Measurements from ENCODE around the gene SDK2.

DNA sequence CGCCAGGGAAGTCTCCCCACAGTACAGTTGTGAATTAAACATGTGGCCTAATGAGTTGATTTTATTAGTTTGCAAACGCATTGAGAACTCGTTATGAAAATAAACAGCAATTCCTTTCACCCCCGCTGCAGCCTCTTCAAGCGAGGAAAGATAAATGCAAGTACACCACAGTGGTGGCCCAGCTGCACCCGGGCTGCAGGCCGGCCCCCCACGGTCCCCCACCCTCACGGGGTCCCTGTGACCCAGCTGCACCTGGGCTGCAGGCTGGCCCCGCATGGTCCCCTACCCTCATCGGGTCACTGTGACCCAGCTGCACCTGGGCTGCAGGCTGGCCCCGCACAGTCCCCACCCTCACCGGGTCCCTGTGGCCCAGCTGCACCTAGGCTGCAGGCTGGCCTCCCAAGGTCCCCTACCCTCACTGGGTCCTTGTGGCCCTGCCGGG is 32.2 kb downstream of the SDK2 start:
- TF ChIP-seq, protein P1, sequence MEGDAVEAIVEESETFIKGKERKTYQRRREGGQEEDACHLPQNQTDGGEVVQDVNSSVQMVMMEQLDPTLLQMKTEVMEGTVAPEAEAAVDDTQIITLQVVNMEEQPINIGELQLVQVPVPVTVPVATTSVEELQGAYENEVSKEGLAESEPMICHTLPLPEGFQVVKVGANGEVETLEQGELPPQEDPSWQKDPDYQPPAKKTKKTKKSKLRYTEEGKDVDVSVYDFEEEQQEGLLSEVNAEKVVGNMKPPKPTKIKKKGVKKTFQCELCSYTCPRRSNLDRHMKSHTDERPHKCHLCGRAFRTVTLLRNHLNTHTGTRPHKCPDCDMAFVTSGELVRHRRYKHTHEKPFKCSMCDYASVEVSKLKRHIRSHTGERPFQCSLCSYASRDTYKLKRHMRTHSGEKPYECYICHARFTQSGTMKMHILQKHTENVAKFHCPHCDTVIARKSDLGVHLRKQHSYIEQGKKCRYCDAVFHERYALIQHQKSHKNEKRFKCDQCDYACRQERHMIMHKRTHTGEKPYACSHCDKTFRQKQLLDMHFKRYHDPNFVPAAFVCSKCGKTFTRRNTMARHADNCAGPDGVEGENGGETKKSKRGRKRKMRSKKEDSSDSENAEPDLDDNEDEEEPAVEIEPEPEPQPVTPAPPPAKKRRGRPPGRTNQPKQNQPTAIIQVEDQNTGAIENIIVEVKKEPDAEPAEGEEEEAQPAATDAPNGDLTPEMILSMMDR (IDR thresholded peaks at IDR 0.05; ENCODE audit: low read length), result no peak
- no peak for TF ChIP-seq EZH2 (optimal IDR thresholded peaks at IDR 0.05; ENCODE audit: low read depth, low read length)

All from MM.1S (cell line).